Liver (tissue), 9 donors: ENCODE results near the gene CTPS1. TPM values are rescaled to one million over a fixed set of nuclear protein-coding genes. Genes with fewer than 3 reads are reported as not detected.

Experiments used
- DNase-seq: peaks from one replicate; pipeline ENCODE4 v3.0.0-alpha.2; 2017; ENCODE audit warnings: low spot score
- H3K27ac ChIP-seq, 2 donors: one replicate each; pipeline ENCODE4 v1.7.0; 2013; ENCODE audit warnings: inconsistent platforms in 2 of 2, low read length in 2 of 2, control low read depth in 1 of 2, low read depth in 1 of 2, mild to moderate bottlenecking in 1 of 2
- H3K27me3 ChIP-seq, 4 donors: one replicate each; pipeline versions ENCODE4 v1.6.1 to v1.7.0; 2013; ENCODE audit warnings: low read length in 3 of 4, inconsistent platforms in 1 of 4, mild to moderate bottlenecking in 1 of 4, moderate library complexity in 1 of 4; ENCODE audit not compliant: control insufficient read depth in 4 of 4, insufficient read depth in 4 of 4
- H3K36me3 ChIP-seq, 4 donors: one replicate each; pipeline versions ENCODE4 v1.6.1 to v1.7.0; 2013; ENCODE audit warnings: low read length in 3 of 4, mild to moderate bottlenecking in 3 of 4, low read depth in 1 of 4, moderate library complexity in 1 of 4; ENCODE audit not compliant: control insufficient read depth in 4 of 4, insufficient read depth in 3 of 4
- H3K4me1 ChIP-seq, 4 donors: one replicate each; pipeline versions ENCODE4 v1.6.1 to v1.7.0; 2013; ENCODE audit warnings: low read length in 3 of 4, mild to moderate bottlenecking in 3 of 4, moderate library complexity in 1 of 4; ENCODE audit not compliant: control insufficient read depth in 4 of 4, insufficient read depth in 4 of 4
- H3K4me3 ChIP-seq, 3 donors: one replicate each; pipeline versions ENCODE4 v1.6.1 to v1.7.0; 2013; ENCODE audit warnings: low read length in 3 of 3, control low read depth in 1 of 3, low read depth in 1 of 3, mild to moderate bottlenecking in 1 of 3
- H3K9ac ChIP-seq, 2 donors: one replicate each; pipeline ENCODE4 v1.7.0; 2013; ENCODE audit warnings: low read length in 2 of 2, mild to moderate bottlenecking in 2 of 2, moderate library complexity in 2 of 2, control low read depth in 1 of 2, low read depth in 1 of 2
- H3K9me3 ChIP-seq, 4 donors: one replicate each; pipeline versions ENCODE4 v1.6.1 to v1.7.0; 2013; ENCODE audit warnings: low read length in 3 of 4; ENCODE audit not compliant: control insufficient read depth in 4 of 4
- ATF3 ChIP-seq: IDR thresholded peaks from 2 replicates; pipeline ENCODE4 v1.6.1; 2016; ENCODE audit warnings: antibody characterized with exemption
- CTCF ChIP-seq: fragments of 150-350 bp; IDR thresholded peaks from 2 replicates; pipeline ENCODE4 v1.5.1; 2017; ENCODE audit warnings: improper control_type of control experiment, low read depth, low read length; ENCODE audit not compliant: missing input control
- EGR1 ChIP-seq, 2 donors: IDR thresholded peaks; 2 replicates each; pipeline ENCODE4 v1.6.1; 2016 to 2018; ENCODE audit warnings: antibody characterized with exemption in 2 of 2, low read depth in 2 of 2
- FOXA1 ChIP-seq: IDR thresholded peaks from 2 replicates; pipeline ENCODE4 v1.6.1; 2016; ENCODE audit warnings: antibody characterized with exemption
- FOXA2 ChIP-seq: IDR thresholded peaks from 2 replicates; pipeline ENCODE4 v1.6.1; 2016; ENCODE audit warnings: antibody characterized with exemption
- GABPA ChIP-seq, 2 donors: IDR thresholded peaks in 1 of 2; conservative IDR thresholded peaks in 1 of 2; 2 replicates each; pipeline ENCODE4 v1.6.1; 2016; ENCODE audit warnings: antibody characterized with exemption in 2 of 2, mild to moderate bottlenecking in 1 of 2, moderate library complexity in 1 of 2
- HNF4A ChIP-seq, 2 donors: conservative IDR thresholded peaks; 2 replicates each; pipeline ENCODE4 v1.6.1; 2016; ENCODE audit warnings: antibody characterized with exemption in 2 of 2, mild to moderate bottlenecking in 2 of 2
- HNF4G ChIP-seq: IDR thresholded peaks from 2 replicates; pipeline ENCODE4 v1.6.1; 2016; ENCODE audit warnings: antibody characterized with exemption
- JUND ChIP-seq, 2 donors: IDR thresholded peaks; 2 replicates each; pipeline ENCODE4 v1.6.1; 2016; ENCODE audit warnings: antibody characterized with exemption in 2 of 2
- MAX ChIP-seq: IDR thresholded peaks from 2 replicates; pipeline ENCODE4 v1.6.1; 2016; ENCODE audit warnings: antibody characterized with exemption
- NR2F2 ChIP-seq: IDR thresholded peaks from 2 replicates; pipeline ENCODE4 v1.6.1; 2016; ENCODE audit warnings: antibody characterized with exemption
- RAD21 ChIP-seq, 2 donors: IDR thresholded peaks; 2 replicates each; pipeline ENCODE4 v1.6.1; 2016; ENCODE audit warnings: antibody characterized with exemption in 2 of 2, mild to moderate bottlenecking in 2 of 2
- REST ChIP-seq: IDR thresholded peaks from 2 replicates; pipeline ENCODE4 v1.6.1; 2016; ENCODE audit warnings: antibody characterized with exemption, mild to moderate bottlenecking
- RXRA ChIP-seq, 2 donors: IDR thresholded peaks; 2 replicates each; pipeline ENCODE4 v1.6.1; 2017 to 2018; ENCODE audit warnings: antibody characterized with exemption in 2 of 2, mild to moderate bottlenecking in 1 of 2
- SP1 ChIP-seq: IDR thresholded peaks from 2 replicates; pipeline ENCODE4 v1.6.1; 2018; ENCODE audit warnings: antibody characterized with exemption, mild to moderate bottlenecking
- TAF1 ChIP-seq: conservative IDR thresholded peaks from 2 replicates; pipeline ENCODE4 v1.6.1; 2016; ENCODE audit warnings: antibody characterized with exemption, mild to moderate bottlenecking
- YY1 ChIP-seq: IDR thresholded peaks from 2 replicates; pipeline ENCODE4 v1.6.1; 2016; ENCODE audit warnings: antibody characterized with exemption, mild to moderate bottlenecking
- ZBTB33 ChIP-seq: IDR thresholded peaks from 2 replicates; pipeline ENCODE4 v1.6.1; 2016; ENCODE audit warnings: antibody characterized with exemption
- WGBS: extraction: QIAGEN DNeasy Blood & Tissue Kit; methylation state at CpG from one replicate; pipeline ENCODE4 v1.1.7; 2013; 5-methylcytosine and 5-hydroxymethylcytosine counted together
- polyA plus RNA-seq, 2 donors: library from polyadenylated mRNA; stranded (reverse) in 1 of 2; unstranded in 1 of 2; fragments of 200-250 nt in 1 of 2; fragments of >200 nt in 1 of 2; fragmentation: Nextera tagmentation in 1 of 2; extraction: Ambion mirVana in 1 of 2; gene quantifications; one replicate each; pipeline versions ENCODE4 v1.2.1 to v1.2.3, GENCODE V29; 2013 to 2015
- total RNA-seq, 2 donors: library from RNA; depleted of rRNA; stranded (reverse); fragments of >200 nt; gene quantifications; one replicate each; pipeline ENCODE4 v1.2.3, GENCODE V29; 2014
- donor health status: healthy.
- donor health status: healthy.
- donor health status: healthy.
- donor health status: healthy.
- donor health status: healthy.

CTPS1 gene
- total and polyA plus RNA-seq, 4 donors: 13.6 to 46.9 (median 19.8) TPM

GRCh38 chr1:40977716-40978115 lies 1.8 kb upstream of the CTPS1 start:
- WGBS: 98% methylated on average over 1 of the region's 1 CpG
- H3K27me3 ChIP-seq: no peaks in the 10 kb centered on the region
- no peak for DNase-seq
- no peak for TF ChIP-seq HNF4G
- TF ChIP-seq EGR1 (IDR thresholded peaks at IDR 0.05; ENCODE audit: low read depth in 2 of 2): no peak
- no peak for TF ChIP-seq ZBTB33
- TF ChIP-seq HNF4A (conservative IDR thresholded peaks at IDR 0.05): no peak
- TF ChIP-seq REST: no peak
- no peak for TF ChIP-seq CTCF
- no peak for TF ChIP-seq ATF3
- TF ChIP-seq TAF1: no peak
- no peak for TF ChIP-seq RAD21 (IDR thresholded peaks at IDR 0.05)
- no peak for TF ChIP-seq SP1
- TF ChIP-seq FOXA2: no peak
- no peak for TF ChIP-seq RXRA (IDR thresholded peaks at IDR 0.05)
- no peak for TF ChIP-seq MAX
- no peak for TF ChIP-seq GABPA (IDR thresholded peaks at IDR 0.05 in 1 of 2, conservative IDR thresholded peaks at IDR 0.05 in 1 of 2)
- TF ChIP-seq JUND (IDR thresholded peaks at IDR 0.05): no peak
- TF ChIP-seq YY1: no peak
- no peak for TF ChIP-seq NR2F2
- no peak for TF ChIP-seq FOXA1
- H3K4me3 ChIP-seq: no peak overlapping the region
- no peaks in the 10 kb centered on the region for H3K36me3 ChIP-seq
- peaks cover 2 to 22% (median 14%) of the 10 kb centered on the region in 4 donors for H3K4me1 ChIP-seq
- no peak overlapping the region for H3K27ac ChIP-seq
- no peaks in the 10 kb centered on the region for H3K9me3 ChIP-seq
- no peak overlapping the region for H3K9ac ChIP-seq
